SJSA1 (cell line): ENCODE results near the gene MED12. TPM values are rescaled to one million over a fixed set of nuclear protein-coding genes. Genes with fewer than 3 reads are reported as not detected.

Experiments
- DNase-seq, 2 experiments: peaks; one replicate each; pipeline ENCODE4 v3.0.0-alpha.2; 2015 to 2020; ENCODE audit warnings: low spot score in 2 of 2, low read depth in 1 of 2
- H3K27ac ChIP-seq: fragments of 250-450 bp; sonication (Bioruptor Pico); 2 replicates; pipeline ENCODE4 v1.5.1; 2020; ENCODE audit warnings: mild to moderate bottlenecking, moderate library complexity
- H3K27me3 ChIP-seq: fragments of 250-450 bp; sonication (Bioruptor Pico); replicated peaks from 2 replicates; pipeline ENCODE4 v1.5.1; 2020; ENCODE audit warnings: mild to moderate bottlenecking, moderate library complexity
- H3K36me3 ChIP-seq: fragments of 250-450 bp; sonication (Bioruptor Pico); 2 replicates; pipeline ENCODE4 v1.5.1; 2020; ENCODE audit warnings: mild to moderate bottlenecking
- H3K4me1 ChIP-seq: fragments of 250-450 bp; sonication (Bioruptor Pico); replicated peaks from 2 replicates; pipeline ENCODE4 v1.6.1; 2021; ENCODE audit warnings: mild to moderate bottlenecking
- H3K4me3 ChIP-seq: fragments of 250-450 bp; sonication (Bioruptor Pico); 2 replicates; pipeline ENCODE4 v1.5.1; 2020; ENCODE audit warnings: mild to moderate bottlenecking
- H3K9me3 ChIP-seq: fragments of 250-450 bp; sonication (Bioruptor Pico); replicated peaks from 2 replicates; pipeline ENCODE4 v1.5.1; 2020; ENCODE audit warnings: mild to moderate bottlenecking
- total RNA-seq: library from RNA; depleted of rRNA; stranded (reverse); fragments of >200 nt; shearing (Covaris generic); gene quantifications from 2 replicates; pipeline ENCODE4 v1.2.3, GENCODE V29; 2014

Gene MED12
- total RNA-seq, 1 experiment from 2014 or later = not detected

DNA sequence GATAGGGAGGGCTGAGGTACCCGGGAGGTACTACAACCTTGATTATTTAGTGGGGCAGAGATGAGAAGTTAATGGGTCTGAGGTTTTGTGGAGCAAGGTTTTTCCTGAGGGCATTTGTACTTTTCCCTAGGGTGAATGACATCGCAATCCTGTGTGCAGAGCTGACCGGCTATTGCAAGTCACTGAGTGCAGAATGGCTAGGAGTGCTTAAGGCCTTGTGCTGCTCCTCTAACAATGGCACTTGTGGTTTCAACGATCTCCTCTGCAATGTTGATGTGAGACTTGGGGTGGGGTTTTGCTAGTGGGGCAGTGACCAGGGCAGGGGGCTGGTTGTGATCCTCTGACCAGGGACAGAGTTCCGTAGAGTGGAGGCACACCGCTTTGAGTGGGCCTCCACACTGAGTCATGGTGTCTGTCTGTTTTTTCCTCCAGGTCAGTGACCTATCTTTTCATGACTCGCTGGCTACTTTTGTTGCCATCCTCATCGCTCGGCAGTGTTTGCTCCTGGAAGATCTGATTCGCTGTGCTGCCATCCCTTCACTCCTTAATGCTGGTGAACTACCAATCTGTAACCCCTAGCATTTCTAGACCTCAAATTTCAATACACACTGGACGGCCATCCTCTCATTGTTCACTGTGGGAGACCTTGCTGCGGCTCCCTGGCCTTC is 9.9 kb downstream of the MED12 start:
- H3K36me3 ChIP-seq = no peaks in the 10 kb centered on the region
- H3K27me3 ChIP-seq = no peaks in the 10 kb centered on the region
- H3K9me3 ChIP-seq = no peaks in the 10 kb centered on the region
- no peak for DNase-seq
- H3K4me3 ChIP-seq = no peak overlapping the region
- H3K27ac ChIP-seq = no peak overlapping the region
- H3K4me1 ChIP-seq = no peaks in the 10 kb centered on the region

DNA sequence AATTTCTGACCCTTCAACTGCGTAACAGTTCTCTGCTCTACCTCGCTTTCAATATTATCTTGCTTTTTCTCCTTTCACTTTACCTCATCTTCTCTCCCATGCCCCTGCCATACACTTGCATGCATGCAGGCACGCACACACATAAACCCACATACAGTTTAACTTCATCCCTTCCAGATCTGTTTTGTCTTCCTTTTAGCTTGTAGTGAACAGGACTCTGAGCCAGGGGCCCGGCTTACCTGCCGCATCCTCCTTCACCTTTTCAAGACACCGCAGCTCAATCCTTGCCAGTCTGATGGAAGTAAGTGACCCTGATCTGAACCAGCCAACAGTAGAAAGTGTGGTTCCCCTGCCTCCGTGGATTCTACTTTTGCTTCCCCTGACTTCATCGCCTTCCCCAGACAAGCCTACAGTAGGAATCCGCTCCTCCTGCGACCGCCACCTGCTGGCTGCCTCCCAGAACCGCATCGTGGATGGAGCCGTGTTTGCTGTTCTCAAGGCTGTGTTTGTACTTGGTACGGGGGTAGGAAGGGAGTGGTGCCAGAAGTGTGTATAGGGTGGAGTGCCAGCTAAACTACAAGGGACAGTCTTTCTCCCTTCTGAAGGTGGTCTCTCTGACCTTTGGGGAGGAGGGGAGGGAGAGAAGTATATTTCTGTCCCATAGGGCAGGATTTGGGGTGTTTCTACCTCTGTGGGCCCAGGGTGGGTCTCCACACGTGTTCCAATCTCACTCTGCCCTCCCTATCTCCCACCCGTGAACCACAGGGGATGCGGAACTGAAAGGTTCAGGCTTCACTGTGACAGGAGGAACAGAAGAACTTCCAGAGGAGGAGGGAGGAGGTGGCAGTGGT is 10.7 kb downstream of the MED12 start:
- H3K4me3 ChIP-seq = no peak overlapping the region
- H3K36me3 ChIP-seq = no peaks in the 10 kb centered on the region
- H3K27me3 ChIP-seq = no peaks in the 10 kb centered on the region
- no peaks in the 10 kb centered on the region for H3K9me3 ChIP-seq
- H3K27ac ChIP-seq = no peak overlapping the region
- DNase-seq = no peak
- H3K4me1 ChIP-seq = no peaks in the 10 kb centered on the region

DNA sequence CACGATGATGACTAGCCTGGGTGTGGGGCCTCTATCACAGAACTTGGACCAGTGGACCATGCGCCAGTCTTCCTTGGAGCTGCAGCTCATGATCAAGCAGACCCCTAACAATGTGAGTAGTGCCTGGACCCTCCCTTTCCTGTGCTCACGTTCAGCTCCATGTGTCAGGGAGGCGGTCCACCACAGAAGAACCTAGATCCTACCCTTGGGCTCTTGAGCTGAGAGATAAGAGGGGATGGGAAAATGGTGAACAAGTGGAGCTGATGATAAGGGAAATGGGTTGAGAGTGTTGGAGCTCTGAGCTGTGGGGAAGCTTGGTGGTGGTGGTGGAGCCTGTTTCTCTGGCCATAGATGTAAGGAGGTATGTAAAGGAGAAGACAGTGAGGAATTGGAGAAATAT is 13.1 kb downstream of the MED12 start:
- no peaks in the 10 kb centered on the region for H3K27me3 ChIP-seq
- no peak overlapping the region for H3K4me3 ChIP-seq
- no peaks in the 10 kb centered on the region for H3K4me1 ChIP-seq
- no peaks in the 10 kb centered on the region for H3K36me3 ChIP-seq
- no peaks in the 10 kb centered on the region for H3K9me3 ChIP-seq
- DNase-seq = no peak
- H3K27ac ChIP-seq = no peak overlapping the region

DNA sequence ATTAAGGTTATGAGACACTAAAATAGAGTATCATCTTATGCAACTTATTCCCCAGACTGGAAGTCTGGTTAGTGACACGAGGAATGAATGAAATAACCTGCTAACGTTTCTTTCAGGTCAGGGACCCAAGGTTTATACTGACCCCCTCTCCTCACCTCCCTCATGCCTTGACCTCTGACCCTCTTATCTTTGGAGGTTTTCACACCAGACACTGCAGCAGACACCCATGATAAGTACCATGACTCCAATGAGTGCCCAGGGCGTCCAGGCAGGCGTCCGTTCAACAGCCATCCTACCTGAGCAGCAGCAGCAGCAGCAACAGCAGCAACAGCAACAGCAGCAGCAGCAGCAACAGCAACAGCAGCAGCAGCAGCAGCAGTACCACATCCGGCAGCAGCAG is 22.0 kb downstream of the MED12 start:
- no peak overlapping the region for H3K27ac ChIP-seq
- no peak overlapping the region for H3K4me3 ChIP-seq
- no peaks in the 10 kb centered on the region for H3K27me3 ChIP-seq
- DNase-seq = no peak
- no peaks in the 10 kb centered on the region for H3K4me1 ChIP-seq
- no peaks in the 10 kb centered on the region for H3K9me3 ChIP-seq
- H3K36me3 ChIP-seq = no peaks in the 10 kb centered on the region

DNA sequence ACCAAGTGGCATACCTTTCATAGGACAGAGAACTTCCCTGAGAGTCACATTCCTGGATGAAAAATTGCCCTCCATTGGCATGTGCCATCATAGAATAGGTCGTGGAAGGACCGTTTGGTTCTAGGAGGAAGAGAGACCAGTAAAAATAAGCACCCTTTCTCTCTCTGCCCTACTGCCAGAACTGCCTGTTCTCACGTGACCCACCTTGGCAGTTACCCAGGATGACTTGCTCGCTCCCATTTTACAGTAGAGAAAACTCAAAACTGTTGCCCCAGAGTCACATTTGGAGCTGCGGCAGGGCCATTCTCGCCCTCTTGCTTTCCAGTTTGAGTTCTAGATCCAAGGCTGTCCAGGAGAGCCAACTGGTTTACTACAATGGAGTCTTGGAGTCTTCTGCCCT is 25.1 kb downstream of the MED12 start:
- Histone ChIP-seq H3K4me3 (no peak overlapping the region), H3K27me3 (no peaks in the 10 kb centered on the region), H3K27ac (no peak overlapping the region), H3K4me1 (no peaks in the 10 kb centered on the region), H3K9me3 (no peaks in the 10 kb centered on the region), H3K36me3 (no peaks in the 10 kb centered on the region)
- no peak for DNase-seq

DNA sequence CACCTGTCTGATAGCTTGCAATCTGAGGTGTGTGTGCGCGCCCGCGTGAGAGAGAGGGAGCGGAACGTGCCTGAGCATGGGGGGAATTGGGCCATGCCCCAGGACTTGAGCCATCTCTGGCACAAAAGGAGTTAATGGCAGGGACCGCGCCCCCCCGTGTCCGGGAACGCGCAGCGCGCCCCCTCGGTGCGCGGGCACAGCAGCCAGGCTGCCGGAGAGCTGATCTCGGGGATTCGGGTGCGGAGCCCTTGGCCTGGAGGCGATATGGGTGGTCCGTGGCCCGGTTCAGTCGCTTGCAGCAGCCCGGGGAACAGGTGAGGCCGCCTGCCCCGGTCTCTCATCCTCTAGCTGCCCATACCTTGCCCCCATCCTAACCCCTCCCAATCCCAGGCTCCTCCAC is 26.3 kb downstream of the MED12 start, which contains the start of gene NLGN3:
Gene NLGN3, plus strand, starts transcription at position 191 of the 400 bp plus-strand sequence. CDS start 2,909 bp downstream, outside the sequence.
- no peak for DNase-seq
- H3K4me3 ChIP-seq = no peak within 1 kb of the TSS

DNA sequence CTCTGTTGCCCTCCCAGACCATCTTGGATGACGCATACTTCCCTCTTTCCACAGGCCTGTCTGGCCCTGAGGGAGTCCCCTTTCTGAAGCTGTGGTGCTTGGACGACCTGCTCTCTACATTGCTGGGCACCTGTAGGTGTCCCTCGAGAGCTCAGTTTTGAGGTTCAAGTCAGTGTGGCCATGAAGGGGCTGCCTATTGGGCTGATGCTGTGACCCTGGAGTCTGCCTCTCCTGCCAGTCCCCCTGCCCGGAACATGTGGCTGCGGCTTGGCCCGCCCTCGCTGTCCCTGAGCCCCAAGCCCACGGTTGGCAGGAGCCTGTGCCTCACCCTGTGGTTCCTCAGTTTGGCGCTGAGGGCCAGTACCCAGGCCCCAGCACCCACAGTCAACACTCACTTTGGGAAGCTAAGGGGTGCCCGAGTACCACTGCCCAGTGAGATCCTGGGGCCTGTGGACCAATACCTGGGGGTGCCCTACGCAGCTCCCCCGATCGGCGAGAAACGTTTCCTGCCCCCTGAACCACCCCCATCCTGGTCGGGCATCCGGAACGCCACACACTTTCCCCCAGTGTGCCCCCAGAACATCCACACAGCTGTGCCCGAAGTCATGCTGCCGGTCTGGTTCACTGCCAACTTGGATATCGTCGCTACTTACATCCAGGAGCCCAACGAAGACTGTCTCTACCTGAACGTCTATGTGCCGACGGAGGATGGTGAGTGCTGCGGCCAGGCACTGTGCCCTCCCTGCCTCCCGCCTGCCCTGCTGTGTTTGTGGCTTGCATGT is 29.3 kb downstream of the MED12 start:
- no peak overlapping the region for H3K27ac ChIP-seq
- no peaks in the 10 kb centered on the region for H3K9me3 ChIP-seq
- DNase-seq = no peak
- H3K27me3 ChIP-seq = no peaks in the 10 kb centered on the region
- no peaks in the 10 kb centered on the region for H3K36me3 ChIP-seq
- no peaks in the 10 kb centered on the region for H3K4me1 ChIP-seq
- H3K4me3 ChIP-seq = no peak overlapping the region

More for the DNA sequence above, 26.3 kb downstream of the MED12 start, which contains the start of gene NLGN3:
- Histone ChIP-seq H3K36me3 (no peaks in the 10 kb centered on the region), H3K4me1 (no peaks in the 10 kb centered on the region), H3K27ac (no peak within 1 kb of the TSS), H3K9me3 (no peaks in the 10 kb centered on the region), H3K27me3 (no peaks in the 10 kb centered on the region)

DNA sequence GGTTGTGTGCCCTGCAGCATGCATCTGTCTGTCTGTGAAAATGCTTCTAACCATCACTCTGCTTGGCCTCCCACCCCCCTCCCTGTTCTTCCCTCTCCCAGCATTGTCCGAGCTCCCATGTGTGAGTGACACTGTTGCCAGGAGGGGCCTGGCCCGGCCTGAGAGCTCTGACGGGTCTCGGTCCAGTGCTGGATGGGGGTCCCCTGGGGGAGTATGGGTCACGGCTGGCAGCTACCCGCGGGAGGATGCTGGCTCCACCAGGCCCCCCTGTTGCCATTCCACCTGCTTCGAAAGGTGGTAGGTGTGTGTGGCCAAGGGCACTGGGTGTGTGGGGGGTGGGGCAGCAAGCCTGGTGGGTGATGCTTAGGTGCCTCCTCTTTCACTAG is 29.9 kb downstream of the MED12 start:
- DNase-seq = no peak
- H3K4me3 ChIP-seq = no peak overlapping the region
- H3K36me3 ChIP-seq = no peaks in the 10 kb centered on the region
- no peak overlapping the region for H3K27ac ChIP-seq
- no peaks in the 10 kb centered on the region for H3K27me3 ChIP-seq
- H3K4me1 ChIP-seq = no peaks in the 10 kb centered on the region
- H3K9me3 ChIP-seq = no peaks in the 10 kb centered on the region

DNA sequence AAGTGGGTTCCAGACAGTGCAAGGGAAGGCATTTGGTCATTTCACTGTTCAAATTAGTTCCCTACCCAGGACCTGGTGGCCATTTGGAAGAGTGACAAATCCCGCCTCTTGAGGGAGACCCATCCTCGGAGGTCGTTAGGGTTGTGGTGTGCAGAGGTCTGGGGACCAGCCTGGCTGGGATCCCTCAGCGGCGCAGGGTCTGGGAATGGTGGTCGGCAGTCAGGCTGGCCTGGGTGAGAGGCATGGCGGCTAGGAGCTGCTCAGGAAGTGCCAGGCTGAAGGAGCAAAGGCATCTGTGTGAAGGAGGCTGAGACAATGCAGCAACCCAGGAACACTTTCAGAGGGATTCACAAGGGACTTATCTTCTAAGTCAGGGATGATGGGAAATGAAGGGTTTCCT is 33.0 kb downstream of the MED12 start:
- Histone ChIP-seq H3K27ac (no peak overlapping the region), H3K4me3 (no peak overlapping the region), H3K9me3 (no peaks in the 10 kb centered on the region), H3K4me1 (no peaks in the 10 kb centered on the region), H3K27me3 (no peaks in the 10 kb centered on the region), H3K36me3 (no peaks in the 10 kb centered on the region)
- no peak for DNase-seq

DNA sequence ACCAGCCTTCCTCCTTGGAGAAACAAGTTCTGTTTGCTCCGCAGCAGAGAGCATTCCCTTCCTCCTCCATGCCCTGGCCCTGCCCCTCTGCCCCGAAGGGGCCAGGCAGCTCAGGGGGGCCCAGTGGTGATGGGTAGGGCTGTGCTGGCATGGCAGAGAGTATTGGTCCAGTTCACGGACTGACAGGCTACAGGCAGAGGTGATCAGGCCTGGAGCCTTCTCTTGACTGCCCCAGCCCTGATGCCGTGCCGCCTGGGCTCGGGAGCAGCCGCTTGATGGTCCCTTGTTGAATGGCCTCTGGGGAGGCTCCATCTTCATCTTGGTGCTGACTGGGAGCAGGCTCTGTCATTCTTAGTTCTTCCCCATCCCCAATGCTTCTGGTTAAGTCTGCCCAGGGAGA is 35.8 kb downstream of the MED12 start:
- Histone ChIP-seq H3K4me3 (no peak overlapping the region), H3K9me3 (no peaks in the 10 kb centered on the region), H3K4me1 (no peaks in the 10 kb centered on the region), H3K27me3 (no peaks in the 10 kb centered on the region), H3K27ac (no peak overlapping the region), H3K36me3 (no peaks in the 10 kb centered on the region)
- no peak for DNase-seq

DNA sequence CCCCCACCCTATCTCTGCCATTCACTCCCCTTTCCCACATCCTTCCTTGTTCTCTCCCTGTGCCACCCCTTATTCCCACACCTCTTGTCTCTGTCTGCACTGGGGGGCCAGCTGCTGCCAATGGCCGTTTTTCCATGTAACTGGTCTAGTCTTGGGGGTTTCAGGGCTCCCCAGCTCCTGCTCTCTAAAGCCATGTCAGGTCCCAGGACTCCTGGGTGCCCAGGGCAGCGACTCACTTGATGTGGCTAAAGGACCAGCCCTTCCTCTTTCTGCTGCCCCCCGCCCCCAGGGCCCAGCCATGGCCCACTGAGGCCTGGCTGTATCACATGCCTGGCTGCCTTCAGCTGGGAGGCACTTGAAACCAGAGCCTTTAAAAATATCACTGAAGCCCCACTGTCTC is 36.2 kb downstream of the MED12 start:
- Histone ChIP-seq H3K4me1 (no peaks in the 10 kb centered on the region), H3K27ac (no peak overlapping the region), H3K4me3 (no peak overlapping the region), H3K27me3 (no peaks in the 10 kb centered on the region), H3K9me3 (no peaks in the 10 kb centered on the region), H3K36me3 (no peaks in the 10 kb centered on the region)
- no peak for DNase-seq

DNA sequence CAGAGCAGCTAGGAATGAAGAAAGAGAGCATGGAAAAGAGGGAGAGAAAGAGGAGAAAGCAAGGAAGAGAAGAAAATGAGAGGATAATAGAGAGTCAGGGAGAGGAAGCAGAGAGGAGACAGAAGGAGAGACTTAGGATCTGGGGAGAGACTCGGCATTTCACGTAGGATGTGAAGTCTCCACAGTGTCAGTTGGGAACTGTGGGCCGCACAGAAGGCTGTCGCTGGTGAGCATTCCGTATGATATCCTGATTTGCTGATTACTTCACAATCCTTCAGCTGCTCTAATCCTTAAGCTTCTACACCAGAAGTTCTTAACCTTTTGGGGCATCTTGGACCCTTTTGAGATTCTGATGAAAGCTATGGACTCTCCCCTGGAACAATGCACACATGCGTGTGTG is 40.2 kb downstream of the MED12 start:
- Histone ChIP-seq H3K36me3 (no peaks in the 10 kb centered on the region), H3K4me3 (no peak overlapping the region), H3K27me3 (no peaks in the 10 kb centered on the region), H3K9me3 (no peaks in the 10 kb centered on the region), H3K4me1 (no peaks in the 10 kb centered on the region), H3K27ac (no peak overlapping the region)
- no peak for DNase-seq

DNA sequence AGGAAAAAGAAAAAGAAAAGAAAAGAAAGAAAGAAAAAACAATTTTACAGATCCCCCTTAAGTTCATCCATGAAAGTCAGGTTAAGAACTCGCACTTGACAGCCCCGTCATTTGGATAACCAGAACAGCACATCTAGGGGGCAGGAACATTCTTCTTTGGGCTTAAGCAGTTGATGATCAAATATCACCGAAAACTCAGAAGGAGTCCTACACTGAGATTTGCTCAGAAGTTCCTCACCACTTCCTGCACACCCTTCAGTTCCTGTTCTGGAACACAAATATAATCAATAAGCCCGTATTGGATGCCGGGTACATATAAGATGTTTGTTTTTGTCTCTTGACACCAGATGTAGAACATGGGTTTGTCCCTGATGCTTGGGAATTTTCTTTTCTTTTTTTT is 40.9 kb downstream of the MED12 start:
- DNase-seq = no peak
- Histone ChIP-seq H3K27ac (no peak overlapping the region), H3K9me3 (no peaks in the 10 kb centered on the region), H3K4me1 (no peaks in the 10 kb centered on the region), H3K36me3 (no peaks in the 10 kb centered on the region), H3K27me3 (no peaks in the 10 kb centered on the region), H3K4me3 (no peak overlapping the region)

DNA sequence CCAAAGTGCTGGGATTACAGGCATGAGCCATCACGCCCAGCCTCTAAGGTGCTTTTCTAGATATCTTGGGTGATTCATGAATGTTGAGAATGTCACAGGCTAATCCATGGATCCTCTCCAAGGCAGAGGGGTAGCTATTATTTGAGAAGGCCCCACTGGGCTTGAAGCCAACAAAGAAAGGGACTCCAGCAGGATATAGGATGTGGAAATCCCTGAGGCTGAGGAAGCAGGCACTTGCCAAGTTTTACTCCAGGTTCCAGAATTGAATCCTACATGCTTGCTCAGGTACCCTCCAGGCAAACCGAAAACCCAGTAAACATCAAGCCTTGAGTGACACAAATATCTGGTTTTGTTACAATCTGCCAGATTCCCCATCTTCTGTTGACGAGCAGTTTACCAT is 42.1 kb downstream of the MED12 start:
- H3K27ac ChIP-seq = no peak overlapping the region
- H3K9me3 ChIP-seq = no peaks in the 10 kb centered on the region
- H3K36me3 ChIP-seq = no peaks in the 10 kb centered on the region
- H3K4me1 ChIP-seq = no peaks in the 10 kb centered on the region
- H3K27me3 ChIP-seq = no peaks in the 10 kb centered on the region
- no peak overlapping the region for H3K4me3 ChIP-seq
- DNase-seq = no peak
